ENCODE results near the gene PUM2.
"Not testable (repeated sequence)": the region's sequence is repeated elsewhere in the genome, so short reads cannot be mapped to it uniquely, and the experiment has no call there.

Gene PUM2

GRCh38 chr2:20292984-20293383, 57.7 kb downstream of the PUM2 start:
- no peak for DNase-seq (ENCODE audit: low spot score)

DNA sequence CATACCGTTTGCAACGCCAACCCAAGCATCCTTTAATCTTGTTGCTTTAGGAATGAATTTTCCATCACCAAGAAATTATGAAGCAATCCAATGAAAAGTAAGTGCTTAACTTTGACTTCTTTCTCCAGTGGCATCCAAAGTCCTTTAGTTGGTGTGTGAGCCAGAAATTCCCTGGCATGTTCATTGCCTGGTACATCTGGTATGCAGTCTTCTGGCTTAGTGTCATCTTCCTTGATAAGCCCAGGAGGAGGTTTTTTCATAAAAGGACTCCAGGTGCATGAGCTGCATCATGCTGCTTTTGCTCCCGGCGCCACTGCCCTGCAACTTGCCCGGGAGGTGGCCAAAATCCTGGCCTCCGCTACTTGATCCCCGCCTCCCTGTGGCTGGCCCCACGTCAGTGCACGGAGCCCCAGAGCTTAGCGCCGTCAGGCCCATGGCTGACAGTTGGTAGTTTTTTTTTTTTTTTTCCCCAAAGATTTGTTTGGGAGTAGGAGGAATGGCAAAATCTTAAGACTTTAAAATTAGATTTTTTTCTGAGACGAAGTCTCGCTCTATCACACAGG, 58.7 kb downstream of the PUM2 start:
- no peak for DNase-seq (ENCODE audit: low spot score)

GRCh38 chr2:20291106-20291564, 59.5 kb downstream of the PUM2 start:
- peak; percentile 59 for DNase-seq (ENCODE audit: low spot score)

DNA sequence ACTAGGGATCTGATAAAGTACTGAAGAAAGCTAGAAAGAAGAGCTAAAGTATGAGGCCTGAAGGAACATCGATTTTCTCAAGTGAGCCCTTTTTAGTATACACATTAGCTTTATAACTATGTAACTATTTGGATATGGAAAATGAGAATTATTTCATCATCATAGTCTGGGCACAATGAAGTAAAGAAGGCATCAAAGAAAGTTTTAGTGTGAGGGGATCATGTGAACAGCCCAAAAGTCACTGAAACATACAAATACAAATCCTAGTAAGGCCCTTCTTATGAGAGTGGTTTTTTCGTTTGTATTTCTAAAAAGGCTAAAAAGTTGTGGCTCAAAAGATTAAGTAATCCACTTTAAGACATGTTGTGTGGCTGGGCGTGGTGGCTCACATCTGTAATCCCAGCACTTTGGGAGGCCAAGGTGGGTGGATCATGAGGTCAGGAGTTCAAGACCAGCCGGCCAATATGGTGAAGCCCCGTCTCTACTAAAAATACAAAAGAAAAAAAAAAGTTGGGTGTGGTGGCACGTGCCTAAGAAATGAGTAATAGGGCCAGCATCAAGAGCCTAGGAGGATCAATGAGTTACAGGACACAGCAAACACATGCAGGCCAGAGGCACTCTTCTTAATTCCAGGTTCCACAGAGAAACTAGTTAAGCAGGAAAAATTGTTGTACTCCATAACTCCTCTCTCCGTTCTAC, 61.9 kb downstream of the PUM2 start:
- DNase-seq (ENCODE audit: low spot score) = no peak

DNA sequence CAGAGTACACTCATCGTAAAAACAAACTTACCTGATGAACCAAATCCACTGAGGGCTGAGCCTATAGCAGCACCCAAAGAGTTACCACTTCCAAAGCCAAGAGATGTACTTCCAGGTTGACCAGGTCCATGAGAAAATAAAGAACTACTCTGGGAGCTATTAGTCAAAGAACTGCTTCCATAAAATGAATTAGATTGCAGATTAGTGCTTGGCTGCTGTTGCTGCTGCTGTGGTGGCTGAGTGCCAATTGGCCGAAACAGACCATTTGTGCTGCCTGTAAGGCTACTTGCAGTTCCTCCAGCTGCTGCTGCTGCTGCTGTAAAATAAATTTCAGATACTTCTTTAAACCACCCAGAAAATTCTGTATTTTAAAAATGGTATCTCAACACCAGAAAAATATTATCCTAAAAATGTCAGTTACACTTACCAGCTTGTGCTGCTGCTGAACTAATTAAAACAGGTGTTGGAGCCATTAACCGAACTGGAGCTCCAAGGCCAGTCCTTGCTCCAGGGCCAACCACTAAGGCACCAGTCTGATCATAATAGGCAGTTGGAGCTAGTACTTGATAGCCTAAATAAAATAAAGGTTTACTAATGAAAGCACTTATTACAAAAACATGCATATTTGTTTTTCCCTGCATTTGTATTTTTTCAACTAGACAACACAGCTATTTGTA, 67.6 kb downstream of the PUM2 start:
- no peak for DNase-seq (ENCODE audit: low spot score)

DNA sequence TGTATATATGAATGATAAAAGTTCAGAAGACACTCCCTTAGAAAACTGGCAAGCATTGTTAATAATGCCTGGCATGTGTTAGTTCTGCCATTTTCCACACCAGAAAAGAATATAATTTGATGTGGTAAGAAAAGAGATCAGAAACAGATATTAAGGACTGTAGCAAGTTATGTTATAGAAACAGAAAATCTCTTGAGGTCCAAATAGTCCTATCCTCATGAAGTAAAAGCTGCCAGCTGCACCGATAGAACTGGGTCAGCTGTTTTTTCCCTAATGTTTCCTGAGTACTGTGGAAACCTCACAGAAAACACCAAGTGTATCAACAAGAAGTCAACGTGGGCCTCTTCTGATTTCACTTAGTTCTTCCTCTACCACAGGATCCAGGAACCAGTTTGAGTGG, 68.8 kb downstream of the PUM2 start:
- no peak for DNase-seq (ENCODE audit: low spot score)

DNA sequence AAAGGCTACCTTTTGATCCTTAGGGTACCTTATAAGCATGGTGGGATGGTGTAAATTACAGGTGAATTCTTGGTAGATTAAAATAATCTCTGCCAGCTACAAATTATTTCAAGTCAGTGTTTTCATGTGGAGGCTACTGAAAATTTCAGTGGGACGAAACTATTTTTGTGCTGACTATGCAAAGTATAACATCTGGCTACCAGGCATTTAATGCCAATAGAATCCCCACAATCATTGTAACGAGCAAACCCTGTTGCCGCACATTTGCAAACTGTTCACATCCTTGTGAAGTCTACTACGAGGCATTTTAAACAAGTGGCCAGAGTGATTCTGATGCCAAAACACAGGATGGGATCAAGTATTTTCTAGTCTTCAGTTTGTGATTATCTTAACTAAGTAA, 77.6 kb downstream of the PUM2 start:
- DNase-seq (ENCODE audit: low spot score) = no peak

DNA sequence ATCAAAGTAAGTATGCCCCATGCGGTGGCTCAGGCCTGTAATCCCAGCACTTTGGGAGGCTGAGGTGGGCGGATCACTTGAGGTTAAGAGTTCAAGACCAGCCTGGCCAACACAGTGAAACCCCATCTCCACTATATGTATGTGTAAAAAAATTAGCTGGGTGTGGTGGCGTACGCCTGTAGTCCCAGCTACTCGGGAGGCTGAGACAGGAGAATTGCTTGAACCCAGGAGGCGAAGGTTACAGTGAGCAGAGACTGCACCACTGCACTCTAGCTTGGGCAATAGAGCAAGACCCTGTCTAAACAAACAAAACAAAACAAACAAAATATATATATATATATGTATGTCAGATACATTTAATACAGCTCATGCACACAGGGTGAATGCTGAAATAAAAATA, 82.3 kb downstream of the PUM2 start:
- DNase-seq (ENCODE audit: low spot score) = not testable (repeated sequence)

GRCh38 chr2:20267529-20267928, 83.1 kb downstream of the PUM2 start:
- no peak for DNase-seq (ENCODE audit: low spot score)

DNA sequence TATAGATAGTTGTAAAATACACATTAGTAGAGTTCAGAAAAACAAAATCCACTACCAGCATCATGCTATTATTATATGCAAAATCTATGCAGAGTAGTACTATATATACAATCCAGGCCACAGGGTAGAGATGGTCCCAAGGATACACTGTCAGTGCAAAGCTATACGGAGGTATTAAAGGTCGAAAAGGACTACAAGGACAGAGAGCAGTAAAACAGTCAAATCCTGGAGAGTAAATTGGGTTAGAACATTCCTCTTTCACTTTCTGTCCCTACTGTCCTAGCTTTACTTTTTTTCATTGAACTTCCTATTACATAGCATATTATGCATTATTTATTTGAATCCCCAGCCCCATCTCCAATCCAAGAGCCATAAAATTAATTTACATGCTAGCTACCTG, 86.0 kb downstream of the PUM2 start:
- no peak for DNase-seq (ENCODE audit: low spot score)

DNA sequence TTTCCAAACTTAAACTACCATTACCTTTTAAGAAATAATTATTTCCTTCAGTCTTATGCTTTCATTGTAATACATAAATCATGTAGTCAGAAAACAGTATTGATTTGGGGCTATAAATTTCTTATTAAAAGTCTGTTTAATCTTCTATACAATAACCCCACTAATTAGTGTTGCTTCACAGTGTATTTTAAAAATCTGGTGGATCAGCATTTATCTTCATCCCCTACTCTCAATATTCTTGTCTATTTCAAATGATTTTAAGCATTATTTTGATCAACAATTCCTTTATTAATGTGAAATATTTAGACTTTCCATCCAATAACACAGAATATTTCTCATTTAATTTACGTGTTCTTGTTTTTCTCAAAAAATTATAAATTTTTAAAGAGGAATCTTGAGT, 93.2 kb downstream of the PUM2 start:
- no peak for DNase-seq (ENCODE audit: low spot score)

- no peak for DNase-seq (ENCODE audit: low spot score)
Observed at GRCh38 chr2:20254731-20255130, 95.9 kb downstream of the PUM2 start.

DNA sequence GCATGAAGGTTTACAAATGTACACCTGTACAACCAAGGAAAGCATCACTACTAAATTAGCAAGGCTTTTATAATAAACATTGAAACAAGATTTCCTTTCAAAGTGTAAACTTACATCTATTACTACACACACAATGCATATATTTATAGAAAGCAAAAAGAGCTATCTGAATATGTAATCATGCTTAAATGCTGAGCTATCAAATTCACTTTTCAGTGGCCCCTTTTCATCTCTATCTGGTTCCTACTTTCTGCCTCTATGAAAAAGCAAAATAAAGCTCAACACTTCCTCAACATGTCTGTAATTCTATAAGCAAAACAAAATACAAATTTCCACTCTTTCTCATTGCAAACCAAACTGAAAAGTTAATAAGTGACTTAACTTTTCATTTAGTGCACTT, 100.2 kb downstream of the PUM2 start:
- DNase-seq (ENCODE audit: low spot score) = no peak

DNA sequence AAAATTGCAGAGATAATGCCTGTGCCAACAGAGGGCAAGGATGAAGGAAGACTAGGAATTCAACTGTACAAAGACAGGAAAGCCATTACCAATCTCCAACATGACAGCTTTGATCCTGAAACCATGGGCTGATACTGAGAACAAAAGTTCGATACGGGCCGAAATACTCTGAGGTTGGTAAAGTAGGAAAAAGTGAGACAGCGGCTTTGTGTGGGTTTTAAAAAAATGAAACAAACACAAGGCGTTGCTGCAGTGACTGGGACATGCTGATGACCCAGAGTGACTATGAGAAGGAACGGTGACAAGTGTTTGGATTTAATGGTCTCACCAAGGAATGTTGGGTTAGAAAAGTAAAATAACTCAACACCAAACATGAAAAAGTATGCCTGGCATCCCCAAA, 101.5 kb downstream of the PUM2 start:
- no peak for DNase-seq (ENCODE audit: low spot score)

- no peak for DNase-seq (ENCODE audit: low spot score)
Observed at GRCh38 chr2:20247084-20247483, 103.6 kb downstream of the PUM2 start.

GRCh38 chr2:20243637-20244036, 107.0 kb downstream of the PUM2 start:
- DNase-seq (ENCODE audit: low spot score) = not testable (repeated sequence)

DNA sequence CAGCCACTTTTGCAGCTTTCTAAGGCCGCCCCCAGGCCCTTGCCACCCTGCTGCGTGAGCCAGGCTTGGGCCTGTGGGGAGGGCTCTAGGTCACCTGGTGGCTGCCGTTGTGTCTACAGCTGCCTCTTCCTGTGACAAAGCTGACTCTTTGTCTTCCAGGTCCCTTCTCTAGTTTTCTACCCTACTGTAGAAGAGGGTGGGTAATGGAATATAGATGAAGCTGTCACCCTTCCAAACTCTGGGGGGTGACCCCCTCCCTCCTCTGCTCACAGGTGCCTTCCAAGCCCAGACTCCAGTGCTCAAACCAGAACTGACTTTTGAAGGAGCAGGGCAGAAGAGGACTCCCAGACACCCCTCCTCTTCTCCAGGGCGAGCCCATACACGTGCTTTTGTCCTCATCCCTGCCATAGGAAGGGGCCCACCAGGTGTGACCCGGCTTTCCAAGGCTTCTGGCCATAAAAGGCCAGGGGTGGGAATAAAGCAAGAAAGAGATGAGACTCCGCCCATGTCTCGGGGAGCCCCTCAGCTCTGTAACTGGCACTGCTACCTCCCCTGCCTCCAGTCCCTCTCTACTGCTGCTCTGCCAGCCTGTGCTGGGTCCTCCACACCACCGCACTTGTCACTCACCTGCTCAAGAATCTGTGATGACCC, 107.8 kb downstream of the PUM2 start:
- DNase-seq (ENCODE audit: low spot score) = no peak

- no peak for DNase-seq (ENCODE audit: low spot score)
Observed at GRCh38 chr2:20241973-20242726, 108.5 kb downstream of the PUM2 start.

GRCh38 chr2:20240291-20240690, 110.4 kb downstream of the PUM2 start:
- DNase-seq (ENCODE audit: low spot score) = not testable (repeated sequence)

DNA sequence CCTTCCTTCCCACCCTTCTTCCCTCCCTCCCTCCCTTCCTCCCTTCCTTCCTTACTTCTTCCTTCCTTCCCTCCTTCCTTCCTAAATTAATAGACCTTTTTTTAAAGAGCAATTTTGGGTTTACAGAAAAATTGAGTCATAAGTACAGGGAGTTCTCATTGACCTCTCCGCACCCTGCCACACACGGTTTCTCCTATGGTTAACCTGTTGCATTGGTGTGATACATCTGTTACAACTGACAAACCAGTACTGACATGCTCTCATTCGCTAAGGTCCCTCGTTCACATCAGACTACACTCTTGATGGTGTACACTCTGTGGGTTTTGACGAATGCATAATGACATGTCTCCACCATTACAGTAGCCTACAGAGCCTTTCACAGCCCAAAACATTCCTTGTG, 114.1 kb downstream of the PUM2 start:
- DNase-seq (ENCODE audit: low spot score) = no peak

DNA sequence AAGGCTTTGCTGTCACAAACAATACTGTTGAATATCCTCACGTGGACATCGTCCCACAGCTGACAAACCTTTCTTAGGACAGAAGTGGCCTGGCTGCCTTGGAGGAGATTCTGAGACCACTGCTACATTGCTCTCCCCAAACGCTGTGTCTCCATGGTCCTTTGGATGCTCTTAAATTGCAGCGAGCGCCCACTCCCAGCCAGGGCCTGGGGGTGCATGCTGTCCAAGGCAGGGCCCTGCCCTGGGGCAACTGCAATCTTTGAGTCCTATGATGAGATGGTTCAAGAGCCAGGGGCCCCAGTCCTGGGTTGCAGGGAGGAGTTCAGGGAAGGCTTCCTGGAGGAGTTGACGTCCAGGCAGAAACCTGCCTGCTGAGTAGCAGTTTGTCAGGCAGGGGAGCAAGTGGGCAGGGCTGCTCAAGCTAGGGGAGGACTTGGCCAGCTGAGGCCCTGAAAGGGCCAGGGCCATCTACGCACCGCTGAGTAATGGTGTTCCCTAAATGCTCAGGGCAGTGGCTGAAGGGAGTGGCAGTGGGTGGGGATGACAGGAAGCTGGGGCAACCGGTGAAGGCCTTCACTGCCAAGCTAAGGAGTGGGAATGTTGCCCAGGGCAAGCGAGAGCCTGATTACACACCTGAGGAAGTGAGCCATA, 114.9 kb downstream of the PUM2 start:
- no peak for DNase-seq (ENCODE audit: low spot score)

- DNase-seq (ENCODE audit: low spot score) = not testable (repeated sequence)
Observed at GRCh38 chr2:20234597-20234996, 116.0 kb downstream of the PUM2 start.

All from HuH-7.5 (cell line).